Measurements from ENCODE around the gene ELP4.

The ELP4 gene

GRCh38 chr11:31802000-31802551 lies 292.5 kb downstream of the ELP4 start:
- H3K27ac ChIP-seq (ENCODE audit: low read length, poor library complexity, severe bottlenecking) = no peak overlapping the region
- no peak overlapping the region for H3K14ac ChIP-seq (ENCODE audit: low read length in 2 of 2)
- no peak for DNase-seq
- WGBS = no CpG with 5 or more reads among the region's 6 CpGs
- H3K4ac ChIP-seq (ENCODE audit: low read depth in 1 of 2, low read length in 2 of 2) = no peak overlapping the region
- H3K4me3 ChIP-seq (ENCODE audit: insufficient read depth in 1 of 2, low read depth in 1 of 2, low read length in 2 of 2) = no peak overlapping the region
- H3K36me3 ChIP-seq (ENCODE audit: control insufficient read depth in 1 of 2, insufficient read depth in 2 of 2, low read depth in 1 of 2, low read length in 2 of 2) = no peaks in the 10 kb centered on the region
- H3K9me3 ChIP-seq (ENCODE audit: control insufficient read depth, low read length) = peaks cover 5% of the 10 kb centered on the region
- H2BK120ac ChIP-seq (ENCODE audit: low read depth, low read length) = no peak overlapping the region
- no peak overlapping the region for H2AK5ac ChIP-seq (ENCODE audit: low read length, severe bottlenecking)
- no peaks in the 10 kb centered on the region for H3K79me1 ChIP-seq (replicated peaks; ENCODE audit: low read length, poor library complexity, severe bottlenecking)
- H2BK12ac ChIP-seq (ENCODE audit: low read length in 2 of 2) = no peak overlapping the region
- H3K4me1 ChIP-seq (ENCODE audit: control insufficient read depth, insufficient read depth, low read depth, low read length) = peaks cover 32% of the 10 kb centered on the region
- no peak overlapping the region for H4K8ac ChIP-seq (ENCODE audit: low read length)
- no peak overlapping the region for H2AFZ ChIP-seq (ENCODE audit: low read depth, low read length)
- H2BK15ac ChIP-seq (ENCODE audit: low read depth, poor library complexity, severe bottlenecking) = no peak overlapping the region
- H3K4me2 ChIP-seq (ENCODE audit: low read length, poor library complexity, severe bottlenecking) = no peak overlapping the region
- H3K9ac ChIP-seq (ENCODE audit: low read length) = no peak overlapping the region
- no peak overlapping the region for H3K18ac ChIP-seq (ENCODE audit: low read depth in 1 of 2, low read length in 2 of 2)
- H3K27me3 ChIP-seq (ENCODE audit: control insufficient read depth in 1 of 2, insufficient read depth in 1 of 2, low read length in 2 of 2) = peaks cover 93 to 97% of the 10 kb centered on the region in 2 experiments
- H2BK5ac ChIP-seq (ENCODE audit: low read depth, low read length, poor library complexity, severe bottlenecking) = no peak overlapping the region
- no peak overlapping the region for H4K91ac ChIP-seq (ENCODE audit: low read length)
- no peak overlapping the region for H3K23ac ChIP-seq (ENCODE audit: low read length in 2 of 2)

GRCh38 chr11:31802609-31802989 lies 293.0 kb downstream of the ELP4 start:
- H3K27me3 ChIP-seq (ENCODE audit: control insufficient read depth in 1 of 2, insufficient read depth in 1 of 2, low read length in 2 of 2) = peaks cover 93 to 97% of the 10 kb centered on the region in 2 experiments
- H2BK15ac ChIP-seq (ENCODE audit: low read depth, poor library complexity, severe bottlenecking) = no peak overlapping the region
- H2AK5ac ChIP-seq (ENCODE audit: low read length, severe bottlenecking) = no peak overlapping the region
- no peak overlapping the region for H2AFZ ChIP-seq (ENCODE audit: low read depth, low read length)
- no peaks in the 10 kb centered on the region for H3K36me3 ChIP-seq (ENCODE audit: control insufficient read depth in 1 of 2, insufficient read depth in 2 of 2, low read depth in 1 of 2, low read length in 2 of 2)
- H2BK12ac ChIP-seq (ENCODE audit: low read length in 2 of 2) = no peak overlapping the region
- WGBS = 2% methylated on average over 20 of the region's 20 CpGs
- H3K18ac ChIP-seq (ENCODE audit: low read depth in 1 of 2, low read length in 2 of 2) = no peak overlapping the region
- H3K9ac ChIP-seq (ENCODE audit: low read length) = no peak overlapping the region
- DNase-seq = no peak
- no peak overlapping the region for H3K4ac ChIP-seq (ENCODE audit: low read depth in 1 of 2, low read length in 2 of 2)
- H3K79me1 ChIP-seq (replicated peaks; ENCODE audit: low read length, poor library complexity, severe bottlenecking) = no peaks in the 10 kb centered on the region
- no peak overlapping the region for H3K23ac ChIP-seq (ENCODE audit: low read length in 2 of 2)
- no peak overlapping the region for H4K91ac ChIP-seq (ENCODE audit: low read length)
- no peak overlapping the region for H3K4me3 ChIP-seq (ENCODE audit: insufficient read depth in 1 of 2, low read depth in 1 of 2, low read length in 2 of 2)
- H3K4me1 ChIP-seq (ENCODE audit: control insufficient read depth, insufficient read depth, low read depth, low read length) = peaks cover 31% of the 10 kb centered on the region
- H2BK120ac ChIP-seq (ENCODE audit: low read depth, low read length) = no peak overlapping the region
- no peak overlapping the region for H4K8ac ChIP-seq (ENCODE audit: low read length)
- H3K27ac ChIP-seq (ENCODE audit: low read length, poor library complexity, severe bottlenecking) = no peak overlapping the region
- H2BK5ac ChIP-seq (ENCODE audit: low read depth, low read length, poor library complexity, severe bottlenecking) = no peak overlapping the region
- H3K4me2 ChIP-seq (ENCODE audit: low read length, poor library complexity, severe bottlenecking) = no peak overlapping the region
- H3K14ac ChIP-seq (ENCODE audit: low read length in 2 of 2) = no peak overlapping the region
- peaks cover 5% of the 10 kb centered on the region for H3K9me3 ChIP-seq (ENCODE audit: control insufficient read depth, low read length)

- Histone ChIP-seq H3K4ac (ENCODE audit: low read depth in 1 of 2, low read length in 2 of 2) (no peak overlapping the region), H2BK12ac (ENCODE audit: low read length in 2 of 2) (no peak overlapping the region)
- WGBS = 7% methylated on average over 16 of the region's 24 CpGs
These were observed 293.6 kb downstream of the ELP4 start for GRCh38 chr11:31802990-31803812.

GRCh38 chr11:31803813-31804311 lies 294.3 kb downstream of the ELP4 start:
- Histone ChIP-seq H3K4me3 (ENCODE audit: insufficient read depth in 1 of 2, low read depth in 1 of 2, low read length in 2 of 2) (no peak overlapping the region), H4K91ac (ENCODE audit: low read length) (no peak overlapping the region), H3K4ac (ENCODE audit: low read depth in 1 of 2, low read length in 2 of 2) (no peak overlapping the region), H3K79me1 (replicated peaks; ENCODE audit: low read length, poor library complexity, severe bottlenecking) (no peaks in the 10 kb centered on the region), H2BK12ac (ENCODE audit: low read length in 2 of 2) (no peak overlapping the region), H3K9me3 (ENCODE audit: control insufficient read depth, low read length) (peaks cover 5% of the 10 kb centered on the region), H2BK15ac (ENCODE audit: low read depth, poor library complexity, severe bottlenecking) (no peak overlapping the region), H3K23ac (ENCODE audit: low read length in 2 of 2) (peak overlapping the region in 1 of 2 experiments; percentile 46), H4K8ac (ENCODE audit: low read length) (no peak overlapping the region), H3K36me3 (ENCODE audit: control insufficient read depth in 1 of 2, insufficient read depth in 2 of 2, low read depth in 1 of 2, low read length in 2 of 2) (no peaks in the 10 kb centered on the region), H2BK120ac (ENCODE audit: low read depth, low read length) (no peak overlapping the region), H2AK5ac (ENCODE audit: low read length, severe bottlenecking) (no peak overlapping the region), H3K14ac (ENCODE audit: low read length in 2 of 2) (no peak overlapping the region), H3K27me3 (ENCODE audit: control insufficient read depth in 1 of 2, insufficient read depth in 1 of 2, low read length in 2 of 2) (peaks cover 93 to 98% of the 10 kb centered on the region in 2 experiments), H3K4me2 (ENCODE audit: low read length, poor library complexity, severe bottlenecking) (no peak overlapping the region), H2BK5ac (ENCODE audit: low read depth, low read length, poor library complexity, severe bottlenecking) (no peak overlapping the region), H3K4me1 (ENCODE audit: control insufficient read depth, insufficient read depth, low read depth, low read length) (peaks cover 21% of the 10 kb centered on the region), H3K9ac (ENCODE audit: low read length) (no peak overlapping the region), H3K18ac (ENCODE audit: low read depth in 1 of 2, low read length in 2 of 2) (no peak overlapping the region), H3K27ac (ENCODE audit: low read length, poor library complexity, severe bottlenecking) (no peak overlapping the region), H2AFZ (ENCODE audit: low read depth, low read length) (no peak overlapping the region)
- DNase-seq = no peak
- 11% methylated on average over 12 of the region's 13 CpGs for WGBS

More at GRCh38 chr11:31802990-31803812, 293.6 kb downstream of the ELP4 start:
- H3K9ac ChIP-seq (ENCODE audit: low read length) = no peak overlapping the region
- H3K36me3 ChIP-seq (ENCODE audit: control insufficient read depth in 1 of 2, insufficient read depth in 2 of 2, low read depth in 1 of 2, low read length in 2 of 2) = no peaks in the 10 kb centered on the region
- no peak overlapping the region for H2BK15ac ChIP-seq (ENCODE audit: low read depth, poor library complexity, severe bottlenecking)
- H3K27ac ChIP-seq (ENCODE audit: low read length, poor library complexity, severe bottlenecking) = no peak overlapping the region
- H3K4me3 ChIP-seq (ENCODE audit: insufficient read depth in 1 of 2, low read depth in 1 of 2, low read length in 2 of 2) = no peak overlapping the region
- H3K4me2 ChIP-seq (ENCODE audit: low read length, poor library complexity, severe bottlenecking) = no peak overlapping the region
- no peak overlapping the region for H2BK120ac ChIP-seq (ENCODE audit: low read depth, low read length)
- no peak for DNase-seq
- H3K18ac ChIP-seq (ENCODE audit: low read depth in 1 of 2, low read length in 2 of 2) = no peak overlapping the region
- peaks cover 5% of the 10 kb centered on the region for H3K9me3 ChIP-seq (ENCODE audit: control insufficient read depth, low read length)
- no peak overlapping the region for H2AFZ ChIP-seq (ENCODE audit: low read depth, low read length)
- H4K91ac ChIP-seq (ENCODE audit: low read length) = no peak overlapping the region
- H2BK5ac ChIP-seq (ENCODE audit: low read depth, low read length, poor library complexity, severe bottlenecking) = no peak overlapping the region
- H2AK5ac ChIP-seq (ENCODE audit: low read length, severe bottlenecking) = no peak overlapping the region
- no peak overlapping the region for H3K14ac ChIP-seq (ENCODE audit: low read length in 2 of 2)
- H4K8ac ChIP-seq (ENCODE audit: low read length) = no peak overlapping the region
- no peak overlapping the region for H3K23ac ChIP-seq (ENCODE audit: low read length in 2 of 2)
- H3K4me1 ChIP-seq (ENCODE audit: control insufficient read depth, insufficient read depth, low read depth, low read length) = peaks cover 28% of the 10 kb centered on the region
- no peaks in the 10 kb centered on the region for H3K79me1 ChIP-seq (replicated peaks; ENCODE audit: low read length, poor library complexity, severe bottlenecking)
- peaks cover 93 to 98% of the 10 kb centered on the region in 2 experiments for H3K27me3 ChIP-seq (ENCODE audit: control insufficient read depth in 1 of 2, insufficient read depth in 1 of 2, low read length in 2 of 2)

All from mesenchymal stem cell (in vitro differentiated cells and primary cell).